HepG2 (cell line): ENCODE results near the gene NOMO2. TPM values are rescaled to one million over a fixed set of nuclear protein-coding genes. Genes with fewer than 3 reads are reported as not detected.
"Not testable (repeated sequence)": the region's sequence is repeated elsewhere in the genome, so short reads cannot be mapped to it uniquely, and the experiment has no call there.

Experiments used
- ATAC-seq: fragments of 200-7000 bp; cut with Tn5 transposase; 3 replicates; pipeline ENCODE4 v1.9.1; 2020; ENCODE audit warnings: mild to moderate bottlenecking, moderate library complexity
- BruUV-seq: library from RNA; stranded (reverse); fragments of 400-500 nt; replicated peaks from 2 replicates; lab custom pipeline; 2021; lab: Mats Ljungman, UMichigan
- CTCF ChIA-PET: fragments of 300-600 bp; formaldehyde crosslinking; extraction: SDS; loops from one replicate; lab custom pipeline; 2021; ENCODE audit warnings: low total read pairs, inconsistent platforms, low intra/inter-chr PET ratio; lab: Yijun Ruan, JAX
- POLR2A ChIA-PET: fragments of 350-600 bp; sonication (Branson Sonifier 250); formaldehyde crosslinking; loops from one replicate; lab custom pipeline; 2020; ENCODE audit warnings: antibody characterized with exemption, inconsistent platforms; lab: Yijun Ruan, JAX
- DNase-seq: peaks from one replicate; pipeline ENCODE4 v3.0.0-alpha.2; 2015; ENCODE audit warnings: low spot score
- FAIRE-seq: peaks from 3 replicates; lab custom pipeline; 2011; peaks lifted over from hg19 to GRCh38; lab: Jason Lieb, UNC
- H2AFZ ChIP-seq: one replicate; pipeline ENCODE4 v1.6.1; 2011; ENCODE audit warnings: low read length, inconsistent platforms
- H3K27ac ChIP-seq: fragments of 300-600 bp; 3 replicates; pipeline ENCODE4 v1.8.0; 2011; ENCODE audit warnings: mixed run types, mild to moderate bottlenecking, mixed read lengths, low read length, inconsistent platforms; ENCODE audit not compliant: insufficient read depth; ENCODE audit errors: extremely low read length
- H3K27me3 ChIP-seq, 2 experiments: fragments of 200-600 bp in 1 of 2; 2 replicates in 1 of 2; 3 replicates in 1 of 2; pipeline versions ENCODE4 v1.6.0 to v1.8.0; 2011; ENCODE audit warnings: low read length in 2 of 2, mild to moderate bottlenecking in 2 of 2, moderate library complexity in 2 of 2, inconsistent platforms in 1 of 2; ENCODE audit not compliant: insufficient read depth in 2 of 2, control insufficient read depth in 1 of 2
- H3K36me3 ChIP-seq, 2 experiments: fragments of 200-600 bp in 1 of 2; replicated peaks in 1 of 2; 2 replicates in 1 of 2; 3 replicates in 1 of 2; pipeline versions ENCODE4 v1.5.1 to v1.8.0; 2011; ENCODE audit warnings: low read length in 2 of 2, inconsistent platforms in 1 of 2; ENCODE audit not compliant: insufficient read depth in 2 of 2, control insufficient read depth in 1 of 2
- H3K4me1 ChIP-seq: 2 replicates; pipeline ENCODE4 v1.5.1; 2012; ENCODE audit warnings: low read length, inconsistent platforms; ENCODE audit not compliant: insufficient read depth
- H3K4me2 ChIP-seq: 2 replicates; pipeline ENCODE4 v1.6.0; 2011; ENCODE audit warnings: low read depth, low read length, inconsistent platforms
- H3K4me3 ChIP-seq, 3 experiments: fragments of 200-600 bp in 1 of 3; sonication (generic), shearing (Covaris generic) in 1 of 3; replicated peaks in 1 of 3; 2 replicates each; pipeline ENCODE4 v1.5.1; 2011 to 2016; ENCODE audit warnings: low read length in 3 of 3, inconsistent platforms in 2 of 3, low read depth in 2 of 3, mild to moderate bottlenecking in 2 of 3, control low read depth in 1 of 3, mixed read lengths in 1 of 3; ENCODE audit not compliant: insufficient read depth in 1 of 3
- H3K79me2 ChIP-seq: one replicate; pipeline ENCODE4 v1.6.1; 2011; ENCODE audit warnings: low read length, inconsistent platforms; ENCODE audit not compliant: insufficient read depth
- H3K9ac ChIP-seq: 2 replicates; pipeline ENCODE4 v1.6.0; 2011; ENCODE audit warnings: mild to moderate bottlenecking, low read depth, low read length, inconsistent platforms; ENCODE audit not compliant: insufficient read depth
- H3K9me3 ChIP-seq: 2 replicates; pipeline ENCODE4 v1.5.1; 2012; ENCODE audit warnings: mild to moderate bottlenecking, low read length
- H4K20me1 ChIP-seq: 2 replicates; pipeline ENCODE4 v1.6.0; 2011; ENCODE audit warnings: inconsistent platforms, mild to moderate bottlenecking, low read length, moderate library complexity; ENCODE audit not compliant: insufficient read depth
- WGBS: methylation state at CpG from one replicate; pipeline ENCODE4 v1.1.6; 2017; ENCODE audit warnings: low lambda C conversion rate; 5-methylcytosine and 5-hydroxymethylcytosine counted together
- in situ Hi-C: cut with HindIII; loops from 2 replicates; pipeline ENCODE4 v1.10.0; 2017; ENCODE audit warnings: low pct_unique_long_range_greater_than_20kb; ENCODE audit not compliant: extremely low pct_ligation_motif_present
- intact Hi-C: fragments of 100-400 bp; cut with micrococcal nuclease; formaldehyde crosslinking; loops from one replicate; pipeline ENCODE4 v1.10.0; 2022; ENCODE audit not compliant: unreplicated experiment
- polyA plus RNA-seq, 8 experiments: library from polyadenylated mRNA; depleted of rRNA in 3 of 8; stranded (reverse) in 7 of 8; unstranded in 1 of 8; fragments of >200 nt; fragmentation: Illumina TruSeq in 4 of 8; extraction: Trizol in 4 of 8; gene quantifications; 2 replicates each; pipeline versions ENCODE4 v1.2.1 to v1.2.3, GENCODE V29; 2011 to 2016; ENCODE audit warnings: low read depth in 4 of 8, missing spikeins in 1 of 8, mixed read lengths in 1 of 8; ENCODE audit not compliant: insufficient read depth in 1 of 8
- total RNA-seq, 5 experiments: library from RNA; depleted of rRNA; stranded (reverse); fragments of >200 nt; fragmentation: Illumina TruSeq; extraction: Trizol; gene quantifications; 2 replicates each; pipeline ENCODE4 v1.2.3, GENCODE V29; 2016; ENCODE audit warnings: low read depth in 1 of 5

NOMO2 gene
- total and polyA plus RNA-seq, 2 of the 13 experiments (the other 11 are each of a cell fraction or from before 2014, with no cell fraction given), result 217 to 372 TPM

DNA sequence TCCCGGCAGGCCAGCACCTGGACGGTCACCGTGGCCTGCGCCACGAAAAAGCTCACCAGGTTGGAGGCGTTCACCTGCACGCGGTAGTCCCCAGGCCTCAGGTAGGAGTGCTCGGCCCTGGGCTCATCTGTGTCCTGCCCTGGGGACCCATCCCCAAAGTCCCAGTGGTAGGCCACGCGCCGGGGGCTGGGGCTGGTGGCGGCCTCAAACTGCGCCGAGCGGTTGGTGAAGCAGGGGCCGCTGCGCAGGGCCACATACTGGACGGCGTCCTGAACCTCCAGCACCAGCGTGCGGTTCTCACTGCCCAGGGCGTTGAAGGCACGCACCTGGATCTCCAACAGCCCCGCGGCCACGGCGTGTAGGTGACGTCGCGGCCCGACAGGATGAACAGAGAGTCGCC lies 176.6 kb downstream of the NOMO2 start:
- DNase-seq, H3K9ac ChIP-seq, H3K36me3 ChIP-seq, H3K27me3 ChIP-seq, POLR2A ChIA-PET, H3K4me1 ChIP-seq, CTCF ChIA-PET, H3K9me3 ChIP-seq, FAIRE-seq, in situ Hi-C loops, BruUV-seq, H3K27ac ChIP-seq, H4K20me1 ChIP-seq, H3K4me3 ChIP-seq, H2AFZ ChIP-seq, H3K4me2 ChIP-seq, H3K79me2 ChIP-seq, intact Hi-C loops: not testable (repeated sequence)
- ATAC-seq, result peak; percentile 11
- 78% methylated on average over 24 of the region's 33 CpGs for WGBS

DNA sequence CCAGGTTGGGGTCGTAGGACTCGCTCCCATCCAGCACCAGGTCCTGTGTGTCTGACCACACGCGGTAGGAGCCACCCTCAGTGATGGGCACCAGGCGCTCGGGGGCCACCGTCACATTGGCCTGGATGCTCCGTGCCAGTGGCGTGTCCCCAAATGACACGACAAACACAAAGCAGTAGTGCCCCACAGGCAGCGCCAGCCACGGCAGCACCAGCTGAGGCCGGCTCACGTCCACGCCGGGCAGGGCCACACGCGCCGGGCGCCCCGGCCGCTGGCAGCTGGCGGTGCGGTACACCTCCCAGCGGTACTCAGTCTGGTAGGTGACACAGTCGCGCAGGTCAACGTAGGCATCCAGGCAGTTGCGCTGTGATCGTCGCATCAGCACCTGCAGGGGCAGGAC lies 177.0 kb downstream of the NOMO2 start:
- H2AFZ ChIP-seq, in situ Hi-C loops, CTCF ChIA-PET, H3K4me2 ChIP-seq, H3K36me3 ChIP-seq, FAIRE-seq, H4K20me1 ChIP-seq, H3K27me3 ChIP-seq, H3K9ac ChIP-seq, H3K4me3 ChIP-seq, H3K9me3 ChIP-seq, H3K27ac ChIP-seq, H3K79me2 ChIP-seq, H3K4me1 ChIP-seq, BruUV-seq, intact Hi-C loops, POLR2A ChIA-PET, DNase-seq: not testable (repeated sequence)
- WGBS, result 74% methylated on average over 19 of the region's 31 CpGs
- ATAC-seq, result peak; percentile 13

DNA sequence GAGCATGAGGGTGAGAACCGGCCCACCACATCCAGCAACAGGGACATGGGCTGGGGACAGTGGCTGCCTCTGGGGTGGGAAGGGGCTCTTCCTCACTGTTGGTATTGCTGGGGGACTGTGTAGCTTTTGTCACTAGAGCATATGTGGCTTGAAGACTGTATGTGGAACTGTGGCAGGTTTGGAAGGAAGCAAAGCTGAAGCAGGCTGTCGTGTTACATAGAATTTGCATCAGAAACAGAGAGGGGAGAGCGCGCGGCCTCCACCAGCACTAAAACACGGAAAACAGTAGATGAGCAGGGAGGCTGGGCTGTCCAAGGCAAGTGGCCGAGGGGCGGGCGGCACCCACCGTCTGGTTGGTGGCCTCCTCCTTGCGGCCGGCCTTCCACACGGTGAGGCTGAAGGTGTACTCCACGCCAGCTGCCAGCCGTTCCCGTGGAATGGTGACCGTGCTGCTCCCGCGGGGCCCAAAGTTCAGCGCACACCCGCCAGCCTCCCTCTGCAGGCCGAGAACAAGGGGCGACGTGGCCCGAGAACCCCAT lies 177.7 kb downstream of the NOMO2 start:
- WGBS, result 60% methylated on average over 20 of the region's 25 CpGs

More for the DNA sequence above, 177.7 kb downstream of the NOMO2 start:
- in situ Hi-C loops, BruUV-seq, H2AFZ ChIP-seq, H3K27ac ChIP-seq, H3K27me3 ChIP-seq, H3K79me2 ChIP-seq, CTCF ChIA-PET, H3K4me2 ChIP-seq, DNase-seq, intact Hi-C loops, H3K4me3 ChIP-seq, H3K4me1 ChIP-seq, H3K9me3 ChIP-seq, FAIRE-seq, H3K36me3 ChIP-seq, H3K9ac ChIP-seq, H4K20me1 ChIP-seq, POLR2A ChIA-PET: not testable (repeated sequence)
- peak; percentile 22 for ATAC-seq
